HepG2 (cell line): ENCODE results near the gene LBR. TPM values are rescaled to one million over a fixed set of nuclear protein-coding genes. Genes with fewer than 3 reads are reported as not detected.
A peak's percentile ranks its signal among the peaks of the same experiment; 100 is the strongest.

Source experiments
- ATAD3A ChIP-seq: sonication (generic); formaldehyde crosslinking; IDR thresholded peaks from 2 replicates; pipeline ENCODE4 v1.4.0; 2020; ENCODE audit warnings: missing genetic modification reagents
- ELF3 ChIP-seq: IDR thresholded peaks from 2 replicates; pipeline ENCODE4 v1.6.1; 2016; ENCODE audit warnings: missing genetic modification reagents, missing compliant biosample characterization
- ESRRA ChIP-seq: sonication (generic); formaldehyde crosslinking; IDR thresholded peaks from 2 replicates; pipeline ENCODE4 v1.5.1; 2020; ENCODE audit warnings: mild to moderate bottlenecking, low read depth, missing genetic modification reagents
- HNRNPK ChIP-seq: fragments of 200-400 bp; formaldehyde crosslinking; IDR thresholded peaks from 2 replicates; pipeline ENCODE4 v1.6.1; 2018; ENCODE audit warnings: low read length, low read depth, moderate library complexity, mild to moderate bottlenecking; ENCODE audit not compliant: poor library complexity, severe bottlenecking
- NCOA2 ChIP-seq: sonication (generic); formaldehyde crosslinking; IDR thresholded peaks from 2 replicates; pipeline ENCODE4 v1.8.0; 2022; ENCODE audit warnings: inconsistent platforms
- PHF21A ChIP-seq: sonication (generic); formaldehyde crosslinking; IDR thresholded peaks from 2 replicates; pipeline ENCODE4 v1.5.0; 2020; ENCODE audit warnings: mild to moderate bottlenecking, missing genetic modification reagents
- PLRG1 ChIP-seq: fragments of 450-650 bp; conservative IDR thresholded peaks from 2 replicates; pipeline ENCODE4 v1.6.1; 2016
- PTBP1 ChIP-seq: fragments of 200-400 bp; formaldehyde crosslinking; IDR thresholded peaks from 2 replicates; pipeline ENCODE4 v1.6.1; 2018; ENCODE audit warnings: low read length, low read depth; ENCODE audit not compliant: poor library complexity, severe bottlenecking
- SKI ChIP-seq: fragments of 450-650 bp; IDR thresholded peaks from one replicate; pipeline ENCODE4 v1.6.1; 2018; ENCODE audit warnings: mild to moderate bottlenecking; ENCODE audit not compliant: partially characterized antibody
- ZKSCAN8 ChIP-seq: IDR thresholded peaks from 2 replicates; pipeline ENCODE4 v1.6.1; 2016; ENCODE audit warnings: borderline replicate concordance, missing genetic modification reagents, missing compliant biosample characterization
- ZNF180 ChIP-seq: sonication (generic); formaldehyde crosslinking; IDR thresholded peaks from 2 replicates; pipeline ENCODE4 v1.4.0; 2020; ENCODE audit warnings: low read depth, missing genetic modification reagents, borderline replicate concordance
- ZNF205 ChIP-seq: IDR thresholded peaks from 2 replicates; pipeline ENCODE4 v1.6.1; 2018; ENCODE audit warnings: missing biosample characterization, missing genetic modification reagents
- ZNF354B ChIP-seq: sonication (generic); formaldehyde crosslinking; IDR thresholded peaks from 2 replicates; pipeline ENCODE4 v1.8.0; 2022; ENCODE audit warnings: mild to moderate bottlenecking, missing genetic modification reagents
- ZNF782 ChIP-seq: sonication (generic); formaldehyde crosslinking; IDR thresholded peaks from 2 replicates; pipeline ENCODE4 v1.4.0; 2020; ENCODE audit warnings: missing genetic modification reagents, mild to moderate bottlenecking, borderline replicate concordance
- polyA plus RNA-seq, 8 experiments: library from polyadenylated mRNA; depleted of rRNA in 3 of 8; stranded (reverse) in 7 of 8; unstranded in 1 of 8; fragments of >200 nt; fragmentation: Illumina TruSeq in 4 of 8; extraction: Trizol in 4 of 8; gene quantifications; 2 replicates each; pipeline versions ENCODE4 v1.2.1 to v1.2.3, GENCODE V29; 2011 to 2016; ENCODE audit warnings: low read depth in 4 of 8, missing spikeins in 1 of 8, mixed read lengths in 1 of 8; ENCODE audit not compliant: insufficient read depth in 1 of 8
- total RNA-seq, 5 experiments: library from RNA; depleted of rRNA; stranded (reverse); fragments of >200 nt; fragmentation: Illumina TruSeq; extraction: Trizol; gene quantifications; 2 replicates each; pipeline ENCODE4 v1.2.3, GENCODE V29; 2016; ENCODE audit warnings: low read depth in 1 of 5
- TF ChIP-seq, protein P1 (sequence below): fragments of 450-650 bp; IDR thresholded peaks from 2 replicates; pipeline ENCODE4 v1.6.1; 2017
- TF ChIP-seq, protein P2 (sequence below): sonication (generic); formaldehyde crosslinking; IDR thresholded peaks from 2 replicates; pipeline ENCODE4 v1.4.0; 2020; ENCODE audit warnings: mild to moderate bottlenecking, low read depth, missing genetic modification reagents
- TF ChIP-seq, protein P3 (sequence below): sonication (generic); formaldehyde crosslinking; IDR thresholded peaks from 2 replicates; pipeline ENCODE4 v1.5.0; 2020; ENCODE audit warnings: missing genetic modification reagents
- TF ChIP-seq, protein P4 (sequence below): sonication (generic); formaldehyde crosslinking; IDR thresholded peaks from 2 replicates; pipeline ENCODE4 v1.5.0; 2020; ENCODE audit warnings: mild to moderate bottlenecking, missing genetic modification reagents
- TF ChIP-seq, protein P5 (sequence below): IDR thresholded peaks from 2 replicates; pipeline ENCODE4 v1.6.1; 2016; ENCODE audit warnings: mild to moderate bottlenecking, missing biosample characterization, missing genetic modification reagents
- TF ChIP-seq, protein P6 (sequence below): sonication (generic); formaldehyde crosslinking; IDR thresholded peaks from 2 replicates; pipeline ENCODE4 v1.8.0; 2022; ENCODE audit warnings: mild to moderate bottlenecking, missing genetic modification reagents

The LBR gene
- total and polyA plus RNA-seq, 2 of the 13 experiments (the other 11 are each of a cell fraction or from before 2014, with no cell fraction given): 38.9 to 76.7 TPM

DNA sequence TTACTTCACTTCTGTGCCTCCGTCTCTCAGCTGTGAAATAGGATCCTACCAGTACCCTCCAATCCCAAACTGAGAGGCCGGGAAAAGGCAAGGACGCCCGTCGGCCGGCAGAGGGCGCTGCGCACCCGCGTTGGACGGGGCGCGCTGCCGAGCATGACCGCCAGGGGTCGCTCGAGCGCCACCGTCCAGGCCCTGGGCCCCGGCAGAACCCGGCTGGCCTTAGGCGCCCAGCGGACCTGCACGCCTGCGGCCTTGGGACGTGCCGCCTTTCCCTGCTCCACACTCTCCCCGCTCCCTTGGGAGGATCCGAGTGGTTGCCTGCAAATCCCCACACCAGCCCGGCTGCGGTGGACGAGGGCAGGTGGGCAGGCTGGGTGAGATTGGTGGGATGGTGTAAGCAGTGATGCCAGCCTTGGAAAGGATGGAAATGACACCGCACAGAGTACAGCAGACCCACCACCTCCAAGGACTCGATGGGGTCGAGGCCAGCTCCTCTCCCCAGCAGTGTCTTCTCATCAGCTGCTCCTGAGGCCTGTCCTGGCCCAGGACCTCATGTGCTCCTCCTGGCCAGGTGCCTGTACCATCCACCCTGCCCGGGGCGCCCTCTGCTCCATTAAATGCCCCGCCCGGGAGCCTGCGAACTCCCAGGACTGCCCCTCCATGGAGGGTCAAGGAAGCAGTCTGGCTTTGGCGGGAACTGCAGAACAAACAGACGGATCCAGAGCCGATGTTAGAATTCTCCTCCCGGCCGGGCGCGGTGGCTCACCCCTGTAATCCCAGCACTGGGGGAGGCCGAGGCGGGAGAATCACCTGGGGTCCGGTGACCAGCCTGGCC, 47.4 kb upstream of the LBR start (continued):
- TF ChIP-seq, protein P1, sequence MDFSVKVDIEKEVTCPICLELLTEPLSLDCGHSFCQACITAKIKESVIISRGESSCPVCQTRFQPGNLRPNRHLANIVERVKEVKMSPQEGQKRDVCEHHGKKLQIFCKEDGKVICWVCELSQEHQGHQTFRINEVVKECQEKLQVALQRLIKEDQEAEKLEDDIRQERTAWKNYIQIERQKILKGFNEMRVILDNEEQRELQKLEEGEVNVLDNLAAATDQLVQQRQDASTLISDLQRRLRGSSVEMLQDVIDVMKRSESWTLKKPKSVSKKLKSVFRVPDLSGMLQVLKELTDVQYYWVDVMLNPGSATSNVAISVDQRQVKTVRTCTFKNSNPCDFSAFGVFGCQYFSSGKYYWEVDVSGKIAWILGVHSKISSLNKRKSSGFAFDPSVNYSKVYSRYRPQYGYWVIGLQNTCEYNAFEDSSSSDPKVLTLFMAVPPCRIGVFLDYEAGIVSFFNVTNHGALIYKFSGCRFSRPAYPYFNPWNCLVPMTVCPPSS: no peak
- TF ChIP-seq, protein P2, sequence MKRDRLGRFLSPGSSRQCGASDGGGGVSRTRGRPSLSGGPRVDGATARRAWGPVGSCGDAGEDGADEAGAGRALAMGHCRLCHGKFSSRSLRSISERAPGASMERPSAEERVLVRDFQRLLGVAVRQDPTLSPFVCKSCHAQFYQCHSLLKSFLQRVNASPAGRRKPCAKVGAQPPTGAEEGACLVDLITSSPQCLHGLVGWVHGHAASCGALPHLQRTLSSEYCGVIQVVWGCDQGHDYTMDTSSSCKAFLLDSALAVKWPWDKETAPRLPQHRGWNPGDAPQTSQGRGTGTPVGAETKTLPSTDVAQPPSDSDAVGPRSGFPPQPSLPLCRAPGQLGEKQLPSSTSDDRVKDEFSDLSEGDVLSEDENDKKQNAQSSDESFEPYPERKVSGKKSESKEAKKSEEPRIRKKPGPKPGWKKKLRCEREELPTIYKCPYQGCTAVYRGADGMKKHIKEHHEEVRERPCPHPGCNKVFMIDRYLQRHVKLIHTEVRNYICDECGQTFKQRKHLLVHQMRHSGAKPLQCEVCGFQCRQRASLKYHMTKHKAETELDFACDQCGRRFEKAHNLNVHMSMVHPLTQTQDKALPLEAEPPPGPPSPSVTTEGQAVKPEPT (CRISPR knock-in tag): no peak
- TF ChIP-seq, protein P3, sequence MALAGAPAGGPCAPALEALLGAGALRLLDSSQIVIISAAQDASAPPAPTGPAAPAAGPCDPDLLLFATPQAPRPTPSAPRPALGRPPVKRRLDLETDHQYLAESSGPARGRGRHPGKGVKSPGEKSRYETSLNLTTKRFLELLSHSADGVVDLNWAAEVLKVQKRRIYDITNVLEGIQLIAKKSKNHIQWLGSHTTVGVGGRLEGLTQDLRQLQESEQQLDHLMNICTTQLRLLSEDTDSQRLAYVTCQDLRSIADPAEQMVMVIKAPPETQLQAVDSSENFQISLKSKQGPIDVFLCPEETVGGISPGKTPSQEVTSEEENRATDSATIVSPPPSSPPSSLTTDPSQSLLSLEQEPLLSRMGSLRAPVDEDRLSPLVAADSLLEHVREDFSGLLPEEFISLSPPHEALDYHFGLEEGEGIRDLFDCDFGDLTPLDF (CRISPR knock-in tag): 0 out of 2 replicates have a peak, but pooled peaks have one; percentile 34
- no peak for TF ChIP-seq ZNF354B (CRISPR knock-in tag)
- TF ChIP-seq PLRG1: no peak
- no peak for TF ChIP-seq ATAD3A (CRISPR knock-in tag)
- TF ChIP-seq ZNF205 (CRISPR knock-in tag): no peak
- TF ChIP-seq HNRNPK: no peak
- TF ChIP-seq, protein P4, sequence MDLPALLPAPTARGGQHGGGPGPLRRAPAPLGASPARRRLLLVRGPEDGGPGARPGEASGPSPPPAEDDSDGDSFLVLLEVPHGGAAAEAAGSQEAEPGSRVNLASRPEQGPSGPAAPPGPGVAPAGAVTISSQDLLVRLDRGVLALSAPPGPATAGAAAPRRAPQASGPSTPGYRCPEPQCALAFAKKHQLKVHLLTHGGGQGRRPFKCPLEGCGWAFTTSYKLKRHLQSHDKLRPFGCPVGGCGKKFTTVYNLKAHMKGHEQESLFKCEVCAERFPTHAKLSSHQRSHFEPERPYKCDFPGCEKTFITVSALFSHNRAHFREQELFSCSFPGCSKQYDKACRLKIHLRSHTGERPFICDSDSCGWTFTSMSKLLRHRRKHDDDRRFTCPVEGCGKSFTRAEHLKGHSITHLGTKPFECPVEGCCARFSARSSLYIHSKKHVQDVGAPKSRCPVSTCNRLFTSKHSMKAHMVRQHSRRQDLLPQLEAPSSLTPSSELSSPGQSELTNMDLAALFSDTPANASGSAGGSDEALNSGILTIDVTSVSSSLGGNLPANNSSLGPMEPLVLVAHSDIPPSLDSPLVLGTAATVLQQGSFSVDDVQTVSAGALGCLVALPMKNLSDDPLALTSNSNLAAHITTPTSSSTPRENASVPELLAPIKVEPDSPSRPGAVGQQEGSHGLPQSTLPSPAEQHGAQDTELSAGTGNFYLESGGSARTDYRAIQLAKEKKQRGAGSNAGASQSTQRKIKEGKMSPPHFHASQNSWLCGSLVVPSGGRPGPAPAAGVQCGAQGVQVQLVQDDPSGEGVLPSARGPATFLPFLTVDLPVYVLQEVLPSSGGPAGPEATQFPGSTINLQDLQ (CRISPR knock-in tag): 0 out of 2 replicates have a peak, but pooled peaks have one; percentile 75
- TF ChIP-seq PTBP1: no peak
- peak; percentile 52 for TF ChIP-seq SKI
- TF ChIP-seq PHF21A: peak; percentile 65; the same call in 1 of the 2 replicates
- 0 out of 2 replicates have a peak, but pooled peaks have one; percentile 66 for TF ChIP-seq ZKSCAN8 (CRISPR knock-in tag)
- TF ChIP-seq NCOA2: no peak
- no peak for TF ChIP-seq ZNF180 (CRISPR knock-in tag)
- TF ChIP-seq, protein P5, sequence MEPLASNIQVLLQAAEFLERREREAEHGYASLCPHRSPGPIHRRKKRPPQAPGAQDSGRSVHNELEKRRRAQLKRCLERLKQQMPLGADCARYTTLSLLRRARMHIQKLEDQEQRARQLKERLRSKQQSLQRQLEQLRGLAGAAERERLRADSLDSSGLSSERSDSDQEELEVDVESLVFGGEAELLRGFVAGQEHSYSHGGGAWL (CRISPR knock-in tag): peak; percentile 58; the same call in 1 of the 2 replicates
- TF ChIP-seq, protein P6, sequence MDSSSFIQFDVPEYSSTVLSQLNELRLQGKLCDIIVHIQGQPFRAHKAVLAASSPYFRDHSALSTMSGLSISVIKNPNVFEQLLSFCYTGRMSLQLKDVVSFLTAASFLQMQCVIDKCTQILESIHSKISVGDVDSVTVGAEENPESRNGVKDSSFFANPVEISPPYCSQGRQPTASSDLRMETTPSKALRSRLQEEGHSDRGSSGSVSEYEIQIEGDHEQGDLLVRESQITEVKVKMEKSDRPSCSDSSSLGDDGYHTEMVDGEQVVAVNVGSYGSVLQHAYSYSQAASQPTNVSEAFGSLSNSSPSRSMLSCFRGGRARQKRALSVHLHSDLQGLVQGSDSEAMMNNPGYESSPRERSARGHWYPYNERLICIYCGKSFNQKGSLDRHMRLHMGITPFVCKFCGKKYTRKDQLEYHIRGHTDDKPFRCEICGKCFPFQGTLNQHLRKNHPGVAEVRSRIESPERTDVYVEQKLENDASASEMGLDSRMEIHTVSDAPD (CRISPR knock-in tag): 0 out of 2 replicates have a peak, but pooled peaks have one; percentile 38
- peak; percentile 87; the same call in 1 of the 2 replicates for TF ChIP-seq ZNF782
- no peak for TF ChIP-seq ESRRA (CRISPR knock-in tag)
- peak; percentile 63 for TF ChIP-seq ELF3 (CRISPR knock-in tag)
